ENCODE data around the gene C12orf57. TPM values are rescaled to one million over a fixed set of nuclear protein-coding genes. Genes with fewer than 3 reads are reported as not detected.
A peak's percentile ranks its signal among the peaks of the same experiment; 100 is the strongest.
"Not testable (repeated sequence)": the region's sequence is repeated elsewhere in the genome, so short reads cannot be mapped to it uniquely, and the experiment has no call there.

The C12orf57 gene
- total RNA-seq, 4 donors from 2014 or later, result 280 to 555 (median 413) TPM

GRCh38 chr12:6903722-6904121 lies 40.1 kb upstream of the C12orf57 start:
- TF ChIP-seq CTCF (IDR thresholded peaks at IDR 0.05), result no peak
- DNase-seq (ENCODE audit: low spot score) (no peak), ATAC-seq (ENCODE audit: low FRiP score) (no peak)

- TF ChIP-seq CTCF (IDR thresholded peaks at IDR 0.05), result no peak
- peak; percentile 93 for ATAC-seq (ENCODE audit: low FRiP score)
- DNase-seq (ENCODE audit: low spot score), result peak; percentile 98
These were observed 39.2 kb upstream of the C12orf57 start, which contains the start of gene LRRC23 for GRCh38 chr12:6904280-6905276. Gene LRRC23, plus strand, starts transcription at chr12:6904822. Its CDS starts 812 bp downstream, at chr12:6905634.

GRCh38 chr12:6905414-6906040 lies 38.3 kb upstream of the C12orf57 start:
- TF ChIP-seq CTCF (IDR thresholded peaks at IDR 0.05), result no peak
- no peak for ATAC-seq (ENCODE audit: low FRiP score)
- no peak for DNase-seq (ENCODE audit: low spot score)

GRCh38 chr12:6908141-6908540 lies 35.7 kb upstream of the C12orf57 start:
- DNase-seq (ENCODE audit: low spot score); ATAC-seq (ENCODE audit: low FRiP score): not testable (repeated sequence)

GRCh38 chr12:6909421-6910145 lies 34.2 kb upstream of the C12orf57 start:
- no peak for ATAC-seq (ENCODE audit: low FRiP score)
- no peak for DNase-seq (ENCODE audit: low spot score)
- no peak for TF ChIP-seq CTCF (IDR thresholded peaks at IDR 0.05)

- ATAC-seq (ENCODE audit: low FRiP score), result no peak
- TF ChIP-seq CTCF (IDR thresholded peaks at IDR 0.05), result no peak
- no peak for DNase-seq (ENCODE audit: low spot score)
These were observed 31.5 kb upstream of the C12orf57 start for GRCh38 chr12:6912164-6912935.

Data from omental fat pad (tissue), 4 donors.